ENCODE results near the gene KCMF1. TPM values are rescaled to one million over a fixed set of nuclear protein-coding genes. Genes with fewer than 3 reads are reported as not detected.

The KCMF1 gene

DNA sequence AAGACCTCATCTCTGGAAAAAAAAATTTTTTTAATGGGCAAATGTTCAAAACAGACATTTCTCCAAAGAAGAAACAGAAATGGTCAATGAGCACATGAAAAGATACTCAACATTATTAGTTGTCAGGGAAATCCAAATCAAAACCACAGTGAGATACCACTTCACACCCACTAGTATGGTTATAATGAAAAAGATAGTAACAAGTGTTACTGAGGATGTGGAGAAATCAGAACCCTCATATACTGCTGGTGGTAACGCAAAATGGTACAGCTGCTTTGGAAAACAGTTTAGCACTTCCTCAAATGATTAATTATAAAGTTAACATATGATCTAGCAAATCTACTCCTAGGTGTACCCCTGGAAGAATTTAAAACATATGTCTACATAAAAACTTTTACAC lies 133.3 kb downstream of the KCMF1 start:
- Histone ChIP-seq H3K27me3 (ENCODE audit: control insufficient read depth, insufficient read depth, low read length) (peaks cover 3% of the 10 kb centered on the region), H3K4me2 (ENCODE audit: low read length) (no peak overlapping the region), H3K9me3 (replicated peaks; ENCODE audit: low read length) (no peaks in the 10 kb centered on the region), H3K4me1 (ENCODE audit: control insufficient read depth, insufficient read depth, low read length) (no peaks in the 10 kb centered on the region), H3K4me3 (ENCODE audit: low read length) (no peak overlapping the region), H3K9ac (ENCODE audit: low read depth, low read length) (no peak overlapping the region), H3K36me3 (ENCODE audit: insufficient read depth, low read length) (no peaks in the 10 kb centered on the region)

DNA sequence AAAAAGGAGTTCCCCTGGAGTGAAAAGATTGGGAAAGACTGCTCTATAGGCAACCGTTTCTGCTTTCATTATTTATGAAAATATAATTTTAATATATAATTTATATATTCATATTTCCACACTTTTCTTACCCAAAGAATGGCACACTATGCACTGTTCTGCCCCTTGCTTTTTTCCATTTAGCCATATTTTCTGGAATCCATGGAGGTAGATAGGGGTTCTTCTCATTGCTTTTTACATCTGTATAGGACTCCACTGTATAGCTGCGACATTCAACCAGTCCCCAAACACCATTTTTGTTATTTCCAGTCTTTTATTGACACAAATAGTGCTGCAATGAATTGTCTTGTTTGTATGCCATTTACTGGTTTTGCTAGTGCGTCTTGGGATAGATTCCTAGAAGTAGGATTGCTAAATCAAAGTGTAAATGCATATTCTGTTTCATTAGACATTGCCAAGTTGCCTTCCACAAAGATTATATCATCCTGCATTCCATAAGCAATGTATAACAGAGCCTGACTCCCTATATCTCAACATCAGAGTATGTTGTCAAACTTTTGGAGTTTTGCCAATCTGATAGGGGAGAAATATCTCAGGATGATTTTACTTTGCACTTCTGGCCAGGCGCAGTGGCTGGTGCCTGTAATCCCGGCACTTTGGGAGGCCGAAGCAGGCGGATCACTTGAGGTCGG lies 135.7 kb downstream of the KCMF1 start:
- Histone ChIP-seq H3K9ac (ENCODE audit: low read depth, low read length) (no peak overlapping the region), H3K4me3 (ENCODE audit: low read length) (no peak overlapping the region), H3K4me2 (ENCODE audit: low read length) (no peak overlapping the region)

More for the DNA sequence above, 135.7 kb downstream of the KCMF1 start:
- peaks cover 2% of the 10 kb centered on the region for H3K4me1 ChIP-seq (ENCODE audit: control insufficient read depth, insufficient read depth, low read length)
- no peaks in the 10 kb centered on the region for H3K36me3 ChIP-seq (ENCODE audit: insufficient read depth, low read length)
- peaks cover 3% of the 10 kb centered on the region for H3K27me3 ChIP-seq (ENCODE audit: control insufficient read depth, insufficient read depth, low read length)
- H3K9me3 ChIP-seq (replicated peaks; ENCODE audit: low read length): no peaks in the 10 kb centered on the region

Small RNAs within 50 kb of the gene (small RNA-seq; reads per million reads assigned to genes)
- gene AC078974.1: not detected
